Tongue (tissue), 2 donors: ENCODE measurements around the gene TMEM82. TPM values are rescaled to one million over a fixed set of nuclear protein-coding genes. Genes with fewer than 3 reads are reported as not detected.

Source experiments
- DNase-seq: peaks from one replicate; pipeline ENCODE4 v3.0.0-alpha.2; 2015
- total RNA-seq: library from RNA; depleted of rRNA; stranded (reverse); fragments of >200 nt; gene quantifications from one replicate; pipeline ENCODE4 v1.2.3, GENCODE V29; 2014

TMEM82 gene
- total RNA-seq, 1 donor from 2014 or later = not detected

GRCh38 chr1:15736038-15736891, 6.0 kb upstream of the TMEM82 start, which contains the start of gene SLC25A34:
Gene SLC25A34, plus strand, starts transcription at chr1:15736258. Its CDS starts 228 bp downstream, at chr1:15736486.
- peak; percentile 93 for DNase-seq

GRCh38 chr1:15736892-15737261, 5.4 kb upstream of the TMEM82 start:
- DNase-seq = no peak

- DNase-seq = no peak
These were observed 4.7 kb upstream of the TMEM82 start for GRCh38 chr1:15737324-15738319.

GRCh38 chr1:15738416-15739113, 3.7 kb upstream of the TMEM82 start:
- no peak for DNase-seq

- DNase-seq = no peak
These were observed 3.0 kb upstream of the TMEM82 start for GRCh38 chr1:15739259-15739658.

GRCh38 chr1:15739745-15740144, 2.6 kb upstream of the TMEM82 start:
- DNase-seq = no peak

GRCh38 chr1:15740924-15741850, 1.1 kb upstream of the TMEM82 start:
- DNase-seq = peak; percentile 84

GRCh38 chr1:15744122-15744679, 1.9 kb downstream of the TMEM82 start:
- DNase-seq = no peak

- no peak for DNase-seq
These were observed 5.1 kb downstream of the TMEM82 start for GRCh38 chr1:15747378-15747777.

- DNase-seq = no peak
These were observed 6.0 kb downstream of the TMEM82 start for GRCh38 chr1:15748264-15748663.

GRCh38 chr1:15748690-15749398, 6.5 kb downstream of the TMEM82 start:
- no peak for DNase-seq

GRCh38 chr1:15749399-15750291, 7.3 kb downstream of the TMEM82 start:
- no peak for DNase-seq

- DNase-seq = no peak
These were observed 8.6 kb downstream of the TMEM82 start for GRCh38 chr1:15750924-15751323.

- no peak for DNase-seq
These were observed 9.4 kb downstream of the TMEM82 start for GRCh38 chr1:15751717-15752116.

GRCh38 chr1:15753776-15754175, 11.5 kb downstream of the TMEM82 start:
- DNase-seq = no peak

- DNase-seq = no peak
These were observed 12.8 kb downstream of the TMEM82 start for GRCh38 chr1:15755021-15755645.

- DNase-seq = no peak
These were observed 13.3 kb downstream of the TMEM82 start for GRCh38 chr1:15755646-15756040.
